ENCODE data around the gene C12orf60.

- TF ChIP-seq POU5F1 (IDR thresholded peaks at IDR 0.05; ENCODE audit: low read depth, low read length): no peak
- TF ChIP-seq TAF1 (IDR thresholded peaks at IDR 0.05; ENCODE audit: low read depth, low read length): no peak
- TF ChIP-seq HDAC2 (IDR thresholded peaks at IDR 0.05; ENCODE audit: borderline replicate concordance in 1 of 2, low read depth in 2 of 2, low read length in 2 of 2): no peak
- no peak for TF ChIP-seq BACH1 (IDR thresholded peaks at IDR 0.05; ENCODE audit: low read length)
- no peak for TF ChIP-seq CTCF (IDR thresholded peaks at IDR 0.05; ENCODE audit: control extremely low read depth in 1 of 3, insufficient read depth in 1 of 3, low read depth in 1 of 3, low read length in 3 of 3)
- TF ChIP-seq POLR2A (IDR thresholded peaks at IDR 0.05; ENCODE audit: control extremely low read depth in 1 of 2, low read depth in 2 of 2, low read length in 2 of 2): no peak
- no peak for TF ChIP-seq USF2 (IDR thresholded peaks at IDR 0.05; ENCODE audit: low read length)
- TF ChIP-seq EZH2 (IDR thresholded peaks at IDR 0.05; ENCODE audit: low read depth, low read length, severe bottlenecking): no peak
These were observed 20.7 kb upstream of the C12orf60 start for GRCh38 chr12:14782756-14783155.

Measured in H1 (cell line).